Transverse colon (tissue), 4 donors: ENCODE results near the gene NEDD4L. TPM values are rescaled to one million over a fixed set of nuclear protein-coding genes. Genes with fewer than 3 reads are reported as not detected.
A peak's percentile ranks its signal among the peaks of the same experiment; 100 is the strongest.

Source experiments
- DNase-seq: peaks from one replicate; pipeline ENCODE4 v3.0.0-alpha.2; 2019
- H3K27ac ChIP-seq, 4 donors: fragments of 200-600 bp; sonication (generic); 2 replicates each; pipeline ENCODE4 v1.5.1; 2016 to 2018; ENCODE audit warnings: inconsistent platforms in 4 of 4
- H3K27me3 ChIP-seq: fragments of 200-600 bp; sonication (generic); 2 replicates; pipeline ENCODE4 v1.5.1; 2017; ENCODE audit warnings: inconsistent platforms
- H3K36me3 ChIP-seq, 4 donors: fragments of 200-600 bp; sonication (generic); 2 replicates each; pipeline ENCODE4 v1.5.1; 2017 to 2019; ENCODE audit warnings: inconsistent platforms in 4 of 4
- H3K4me1 ChIP-seq, 4 donors: fragments of 200-600 bp; sonication (generic); 2 replicates each; pipeline ENCODE4 v1.5.1; 2017 to 2020; ENCODE audit warnings: inconsistent platforms in 4 of 4
- H3K4me3 ChIP-seq, 4 donors: fragments of 200-600 bp; sonication (generic); 1 replicate in 1 of 4; 2 replicates in 3 of 4; pipeline versions ENCODE4 v1.5.1 to v1.6.1; 2017 to 2019; ENCODE audit warnings: inconsistent platforms in 4 of 4
- H3K9me3 ChIP-seq, 2 donors: fragments of 200-600 bp; sonication (generic); 2 replicates each; pipeline ENCODE4 v1.5.1; 2017 to 2019; ENCODE audit warnings: inconsistent platforms in 2 of 2
- CTCF ChIP-seq, 5 experiments: fragments of 200-600 bp in 3 of 5; fragments of 450-650 bp in 2 of 5; sonication (generic) in 3 of 5; IDR thresholded peaks; 1 replicate in 2 of 5; 2 replicates in 3 of 5; pipeline ENCODE4 v1.5.1; 2016 to 2017; ENCODE audit warnings: antibody characterized with exemption in 5 of 5, inconsistent platforms in 3 of 5, mild to moderate bottlenecking in 2 of 5, moderate library complexity in 1 of 5
- EP300 ChIP-seq: sonication (generic); formaldehyde crosslinking; IDR thresholded peaks from one replicate; pipeline ENCODE4 v1.6.1; 2017; ENCODE audit warnings: antibody characterized with exemption, low read depth
- POLR2A ChIP-seq: fragments of 450-650 bp; IDR thresholded peaks from one replicate; pipeline ENCODE4 v1.6.1; 2016; ENCODE audit warnings: antibody characterized with exemption, mild to moderate bottlenecking, moderate library complexity
- POLR2AphosphoS5 ChIP-seq, 3 donors: sonication (generic); formaldehyde crosslinking; IDR thresholded peaks; one replicate each; pipeline ENCODE4 v1.6.1; 2016; ENCODE audit warnings: antibody characterized with exemption in 3 of 3
- WGBS, 2 donors: methylation state at CpG; one replicate each; pipeline ENCODE4 v1.1.5; 2018; ENCODE audit warnings: low coverage in 1 of 2; 5-methylcytosine and 5-hydroxymethylcytosine counted together
- in situ Hi-C, 4 donors: fragments of 200-750 bp; cut with MboI; loops; one replicate each; pipeline versions ENCODE4 v1.15.0 to v1.15.1; 2017; ENCODE audit warnings: low sequenced_read_pairs in 3 of 4, low pct_ligation_motif_present in 1 of 4, low pct_unique_long_range_greater_than_20kb in 1 of 4
- intact Hi-C: fragments of 100-400 bp; cut with DNase I; formaldehyde crosslinking; loops from one replicate; pipeline ENCODE4 v1.15.1; 2023; ENCODE audit warnings: low total_unique reads
- total RNA-seq, 4 donors: library from RNA; depleted of rRNA; stranded (reverse); fragments of >200 nt; gene quantifications; one replicate each; pipeline ENCODE4 v1.1.0, GENCODE V29; 2016

NEDD4L gene
- total RNA-seq, 4 donors from 2014 or later: 217 to 773 (median 305) TPM

GRCh38 chr18:58336605-58337004 lies 292.6 kb downstream of the NEDD4L start:
- Histone ChIP-seq H3K27ac (peak overlapping the region; percentile 9 to 50 (median 36)), H3K9me3 (no peaks in the 10 kb centered on the region), H3K27me3 (no peaks in the 10 kb centered on the region), H3K4me3 (no peak overlapping the region), H3K4me1 (peaks cover 4 to 16% (median 12%) of the 10 kb centered on the region in 4 donors), H3K36me3 (peaks cover 0 to 16% (median 5%) of the 10 kb centered on the region in 4 donors)
- no peak for DNase-seq
- 68 to 82% methylated on average over 2 to 3 of the region's 3 CpGs for WGBS, 2 donors
- in situ Hi-C loops: no loop called here
- intact Hi-C loops: no loop called here
- TF ChIP-seq EP300 (no peak), CTCF (IDR thresholded peaks at IDR 0.05) (no peak), POLR2A (no peak), POLR2AphosphoS5 (IDR thresholded peaks at IDR 0.05) (no peak)

GRCh38 chr18:58337285-58337684 lies 293.3 kb downstream of the NEDD4L start:
- no peak overlapping the region for H3K4me3 ChIP-seq
- no peak for TF ChIP-seq EP300
- no peak for TF ChIP-seq CTCF (IDR thresholded peaks at IDR 0.05)

GRCh38 chr18:58337686-58338085 lies 293.7 kb downstream of the NEDD4L start:
- no peak overlapping the region for H3K4me3 ChIP-seq
- in situ Hi-C loops: no loop called here
- peak overlapping the region; percentile 9 to 50 (median 36) for H3K27ac ChIP-seq
- H3K9me3 ChIP-seq: no peaks in the 10 kb centered on the region
- no peak for TF ChIP-seq EP300
- TF ChIP-seq POLR2AphosphoS5 (IDR thresholded peaks at IDR 0.05): peak in 2 of 3 donors; percentile 23 to 55
- no peak for TF ChIP-seq CTCF (IDR thresholded peaks at IDR 0.05)
- TF ChIP-seq POLR2A: no peak
- H3K4me1 ChIP-seq: peaks cover 4 to 16% (median 12%) of the 10 kb centered on the region in 4 donors
- WGBS, 2 donors: 27 to 28% methylated on average over 5 of the region's 5 CpGs
- H3K27me3 ChIP-seq: no peaks in the 10 kb centered on the region
- intact Hi-C loops: no loop called here
- peaks cover 0 to 23% (median 6%) of the 10 kb centered on the region in 4 donors for H3K36me3 ChIP-seq
- DNase-seq: no peak

More at GRCh38 chr18:58337285-58337684, 293.3 kb downstream of the NEDD4L start:
- H3K27me3 ChIP-seq: no peaks in the 10 kb centered on the region
- in situ Hi-C loops (no loop called here), intact Hi-C loops (no loop called here)
- 36 to 40% methylated on average over 4 of the region's 4 CpGs for WGBS, 2 donors
- peaks cover 4 to 16% (median 12%) of the 10 kb centered on the region in 4 donors for H3K4me1 ChIP-seq
- no peaks in the 10 kb centered on the region for H3K9me3 ChIP-seq
- H3K27ac ChIP-seq: peak overlapping the region; percentile 9 to 50 (median 36)
- DNase-seq: no peak
- peaks cover 0 to 21% (median 7%) of the 10 kb centered on the region in 4 donors for H3K36me3 ChIP-seq

GRCh38 chr18:58338141-58338540 lies 294.1 kb downstream of the NEDD4L start:
- 63% methylated on average over 3 of the region's 3 CpGs for WGBS, 2 donors
- no peaks in the 10 kb centered on the region for H3K9me3 ChIP-seq
- no peak overlapping the region for H3K4me3 ChIP-seq
- no peak for DNase-seq
- intact Hi-C loops (no loop called here), in situ Hi-C loops (no loop called here)
- no peaks in the 10 kb centered on the region for H3K27me3 ChIP-seq
- H3K36me3 ChIP-seq: peaks cover 0 to 23% (median 6%) of the 10 kb centered on the region in 4 donors
- H3K4me1 ChIP-seq: peaks cover 4 to 16% (median 12%) of the 10 kb centered on the region in 4 donors
- no peak for TF ChIP-seq CTCF (IDR thresholded peaks at IDR 0.05)
- no peak for TF ChIP-seq EP300
- TF ChIP-seq POLR2AphosphoS5 (IDR thresholded peaks at IDR 0.05): no peak
- no peak for TF ChIP-seq POLR2A
- H3K27ac ChIP-seq: peak overlapping the region; percentile 9 to 50 (median 36)
